Suprapubic skin (tissue), 4 donors: ENCODE measurements around the gene BMP8A.

Experiments
- EP300 ChIP-seq: sonication (generic); formaldehyde crosslinking; IDR thresholded peaks from one replicate; pipeline ENCODE4 v1.6.1; 2017; ENCODE audit warnings: antibody characterized with exemption
- POLR2A ChIP-seq, 2 donors: fragments of 450-650 bp; IDR thresholded peaks; one replicate each; pipeline ENCODE4 v1.6.1; 2017; ENCODE audit warnings: antibody characterized with exemption in 2 of 2, mild to moderate bottlenecking in 2 of 2, moderate library complexity in 2 of 2
- POLR2AphosphoS5 ChIP-seq, 3 donors: sonication (generic); formaldehyde crosslinking; IDR thresholded peaks; one replicate each; pipeline ENCODE4 v1.6.1; 2017; ENCODE audit warnings: antibody characterized with exemption in 3 of 3
- TF ChIP-seq, protein P1 (sequence below), 2 donors: fragments of 200-600 bp in 1 of 2; fragments of 450-650 bp in 1 of 2; sonication (generic) in 1 of 2; IDR thresholded peaks; one replicate each; pipeline ENCODE4 v1.5.1; 2016 to 2019; ENCODE audit warnings: antibody characterized with exemption in 2 of 2, mild to moderate bottlenecking in 1 of 2, moderate library complexity in 1 of 2

DNA sequence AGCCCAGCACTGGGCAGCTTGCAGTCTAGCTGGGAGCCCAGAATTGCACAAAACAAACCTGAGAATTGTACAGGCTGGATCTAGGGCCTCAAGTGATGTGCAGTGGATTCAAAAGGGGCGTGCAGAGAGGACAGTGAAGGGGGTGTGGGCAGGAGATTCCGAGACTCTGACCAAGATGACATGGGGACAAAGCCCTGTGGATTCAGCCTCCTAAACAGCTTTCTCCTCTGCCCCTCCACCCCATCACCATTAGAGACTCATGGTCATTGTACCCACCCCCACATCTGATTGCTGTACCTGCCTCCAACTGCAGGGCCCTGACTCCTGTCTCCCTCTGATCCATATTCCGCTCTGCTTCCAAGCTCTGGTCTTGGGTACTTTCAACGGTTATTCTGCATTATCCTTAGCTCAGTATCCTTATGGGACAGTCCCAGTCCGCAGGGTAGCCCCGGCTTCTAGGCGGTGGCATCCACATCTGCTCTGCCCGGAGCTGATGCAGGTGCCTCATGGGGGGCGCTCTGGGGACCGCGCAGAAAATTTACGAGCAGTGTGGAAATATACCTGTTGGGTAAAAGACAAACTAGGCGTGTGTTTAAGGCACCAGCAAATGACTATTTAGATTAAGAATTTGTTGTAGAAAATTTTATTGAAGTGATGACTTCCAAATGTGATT lies 1.7 kb upstream of the BMP8A start:
- TF ChIP-seq POLR2AphosphoS5 (IDR thresholded peaks at IDR 0.05), result no peak
- TF ChIP-seq POLR2A (IDR thresholded peaks at IDR 0.05), result no peak
- TF ChIP-seq, protein P1, sequence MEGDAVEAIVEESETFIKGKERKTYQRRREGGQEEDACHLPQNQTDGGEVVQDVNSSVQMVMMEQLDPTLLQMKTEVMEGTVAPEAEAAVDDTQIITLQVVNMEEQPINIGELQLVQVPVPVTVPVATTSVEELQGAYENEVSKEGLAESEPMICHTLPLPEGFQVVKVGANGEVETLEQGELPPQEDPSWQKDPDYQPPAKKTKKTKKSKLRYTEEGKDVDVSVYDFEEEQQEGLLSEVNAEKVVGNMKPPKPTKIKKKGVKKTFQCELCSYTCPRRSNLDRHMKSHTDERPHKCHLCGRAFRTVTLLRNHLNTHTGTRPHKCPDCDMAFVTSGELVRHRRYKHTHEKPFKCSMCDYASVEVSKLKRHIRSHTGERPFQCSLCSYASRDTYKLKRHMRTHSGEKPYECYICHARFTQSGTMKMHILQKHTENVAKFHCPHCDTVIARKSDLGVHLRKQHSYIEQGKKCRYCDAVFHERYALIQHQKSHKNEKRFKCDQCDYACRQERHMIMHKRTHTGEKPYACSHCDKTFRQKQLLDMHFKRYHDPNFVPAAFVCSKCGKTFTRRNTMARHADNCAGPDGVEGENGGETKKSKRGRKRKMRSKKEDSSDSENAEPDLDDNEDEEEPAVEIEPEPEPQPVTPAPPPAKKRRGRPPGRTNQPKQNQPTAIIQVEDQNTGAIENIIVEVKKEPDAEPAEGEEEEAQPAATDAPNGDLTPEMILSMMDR (IDR thresholded peaks at IDR 0.05), result no peak
- TF ChIP-seq EP300, result no peak
